Kidney capillary endothelial cell (primary cell): ENCODE data around the gene SOBP.
A peak's percentile ranks its signal among the peaks of the same experiment; 100 is the strongest.

Experiments used
- DNase-seq: peaks from one replicate; pipeline ENCODE4 v3.0.0-alpha.2; 2018; ENCODE audit warnings: low spot score

SOBP gene

DNA sequence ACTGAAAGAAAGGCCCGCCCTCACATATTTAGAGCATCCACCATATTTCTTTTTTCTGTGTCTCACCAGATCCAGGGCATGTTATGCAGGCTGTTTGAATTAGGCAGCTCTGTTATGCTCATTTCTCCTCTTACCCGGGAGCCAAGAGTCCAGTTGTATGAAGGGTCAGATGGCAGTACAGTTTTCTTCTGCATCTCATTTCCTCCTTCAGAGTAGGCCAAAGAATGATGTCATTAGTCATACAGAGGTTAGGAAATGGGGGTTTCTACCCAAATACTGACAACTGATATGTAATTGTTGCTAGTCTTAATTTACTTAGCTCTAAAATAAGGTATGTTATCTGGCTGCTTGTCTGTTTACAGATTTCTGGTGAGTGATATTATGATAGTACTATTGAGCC, 130.8 kb downstream of the SOBP start:
- DNase-seq = no peak

DNA sequence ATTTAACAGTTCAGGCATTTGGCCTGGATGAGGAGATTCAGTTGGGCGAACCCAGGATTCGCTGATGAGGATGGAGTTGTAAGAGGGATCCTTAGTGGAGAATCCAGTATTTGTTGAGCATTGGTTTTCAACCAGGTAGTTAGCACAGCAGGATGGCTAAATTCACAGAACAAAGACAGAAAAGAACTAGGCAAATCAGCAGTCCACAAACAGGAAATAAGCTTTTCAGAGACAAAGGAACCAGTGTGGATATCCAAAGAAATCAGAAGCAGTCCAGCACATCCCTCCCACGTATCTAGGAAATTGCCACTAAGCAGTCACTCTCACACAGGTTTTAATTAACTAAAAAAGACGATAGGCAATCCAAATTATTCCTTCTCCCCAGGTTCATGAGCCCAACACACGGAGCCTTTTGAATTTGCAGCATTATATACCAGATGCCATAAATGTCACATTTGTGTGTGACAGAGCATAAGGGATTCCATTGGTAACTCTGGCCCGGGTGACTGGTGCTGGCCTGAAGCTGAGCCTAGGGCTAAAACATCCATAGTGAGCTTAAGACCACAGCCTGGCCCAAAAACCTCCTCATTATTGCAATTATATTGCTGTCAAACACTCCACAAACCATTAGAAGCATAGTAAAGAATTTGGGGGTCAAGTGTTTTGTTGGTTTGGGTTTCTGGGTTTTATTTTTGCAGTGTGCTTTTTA, 131.5 kb downstream of the SOBP start:
- no peak for DNase-seq

DNA sequence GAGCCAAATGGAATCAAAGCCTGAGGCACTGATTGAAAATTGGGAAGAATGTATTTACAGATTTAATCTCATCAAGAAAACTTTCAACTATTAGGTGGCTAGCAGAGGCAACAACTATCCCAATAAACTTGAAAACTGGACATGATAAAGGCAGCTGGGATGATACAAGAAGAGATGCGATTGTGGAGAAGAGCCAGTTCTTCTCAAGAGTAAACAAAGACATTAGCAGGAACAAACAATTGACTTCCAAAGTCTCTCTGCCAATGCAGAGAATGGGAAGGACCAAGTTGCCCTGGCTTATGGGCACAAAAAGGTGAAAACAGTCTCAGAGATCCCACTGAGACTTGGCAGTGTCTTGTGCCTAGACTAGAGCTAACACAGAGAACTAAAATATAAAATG, 132.4 kb downstream of the SOBP start:
- DNase-seq = no peak

- no peak for DNase-seq
Measured at GRCh38 chr6:107624050-107624449, 134.1 kb downstream of the SOBP start.

DNA sequence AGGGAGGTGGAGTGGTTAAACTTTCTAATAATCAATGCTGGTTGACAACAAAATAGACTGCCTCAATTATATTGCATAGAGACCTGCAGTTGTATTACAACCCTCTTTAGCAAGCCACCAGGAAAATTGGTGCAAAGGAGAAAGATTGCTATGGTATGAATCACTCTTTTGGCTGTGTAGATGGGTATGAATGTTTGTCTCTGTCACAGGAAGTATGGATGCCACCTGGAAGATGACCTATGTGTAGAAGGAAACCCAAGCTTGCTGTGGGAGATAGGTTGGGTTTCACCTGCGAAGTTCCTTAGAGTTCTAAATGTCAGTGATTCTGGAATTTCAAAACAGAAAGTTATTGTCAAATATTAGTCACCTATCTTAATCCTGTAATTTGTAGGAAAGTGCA, 134.6 kb downstream of the SOBP start:
- DNase-seq = peak; percentile 48

DNA sequence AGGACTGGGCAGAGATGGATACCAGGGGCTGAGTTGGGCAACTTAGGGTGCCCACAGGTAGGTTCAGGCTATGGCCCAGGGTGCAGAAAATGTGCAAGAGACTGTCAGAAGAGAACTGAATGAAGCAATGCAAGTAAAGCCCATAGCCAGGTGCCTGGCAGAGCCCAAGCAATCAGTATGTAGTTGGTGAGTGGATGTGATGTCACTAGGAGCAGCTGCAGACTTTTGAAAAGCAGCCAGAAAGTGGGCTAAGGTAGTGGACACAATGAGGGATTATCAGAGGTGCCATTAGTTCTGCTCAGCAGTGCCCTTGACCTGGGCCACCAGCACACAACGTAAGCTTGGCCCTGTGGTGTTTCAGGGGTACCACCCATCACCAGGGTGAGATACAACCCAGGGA, 135.3 kb downstream of the SOBP start:
- DNase-seq = no peak

- no peak for DNase-seq
Measured at GRCh38 chr6:107626645-107627044, 136.7 kb downstream of the SOBP start.

DNA sequence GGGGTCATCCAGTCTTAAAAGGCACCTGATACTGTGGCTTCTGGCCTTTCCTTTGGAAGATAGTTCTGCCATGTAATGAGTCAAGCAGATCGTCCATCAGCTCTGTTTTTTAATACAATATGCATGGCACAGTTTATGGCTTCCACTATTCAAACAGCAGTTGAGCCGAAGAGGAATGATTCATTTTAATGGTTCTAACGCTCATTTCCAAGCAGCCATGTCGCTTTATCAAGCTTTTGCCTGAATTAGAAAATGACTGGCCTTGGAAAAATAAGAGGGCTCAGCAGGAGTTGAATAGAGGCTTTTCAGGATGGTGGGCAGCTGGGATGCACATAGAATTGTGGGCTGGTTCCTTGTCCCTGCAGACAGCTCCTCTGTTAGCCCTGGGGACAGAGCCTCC, 138.1 kb downstream of the SOBP start:
- DNase-seq = no peak

- no peak for DNase-seq
Measured at GRCh38 chr6:107628878-107629277, 139.0 kb downstream of the SOBP start.

DNA sequence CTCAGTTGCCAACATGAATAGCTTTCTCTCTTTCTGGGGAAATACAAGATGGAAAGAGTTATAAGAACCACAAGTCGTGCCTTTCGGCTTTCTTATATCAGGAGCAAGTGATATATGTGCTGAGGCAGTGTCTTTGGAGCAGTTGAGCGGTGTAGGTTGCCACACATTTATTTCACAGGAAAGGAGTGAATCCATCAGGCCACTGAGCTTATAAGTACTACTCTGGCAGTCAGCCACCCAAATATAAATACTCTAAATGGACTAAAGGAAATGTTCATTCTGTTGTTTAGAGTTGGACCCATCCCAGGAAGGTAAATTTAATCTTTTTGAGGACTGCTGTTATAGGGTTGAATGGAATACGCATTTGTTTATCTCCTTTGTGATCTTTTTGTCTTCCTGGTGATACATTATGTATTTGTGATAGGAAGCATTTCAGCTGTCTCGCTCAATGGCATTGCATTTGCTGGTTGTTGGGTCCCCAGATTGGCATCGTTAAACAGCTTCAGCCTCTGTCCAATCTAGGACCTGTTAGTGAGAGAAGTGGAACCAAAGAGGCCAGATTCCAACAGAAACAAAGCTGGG, 139.7 kb downstream of the SOBP start:
- DNase-seq = no peak

DNA sequence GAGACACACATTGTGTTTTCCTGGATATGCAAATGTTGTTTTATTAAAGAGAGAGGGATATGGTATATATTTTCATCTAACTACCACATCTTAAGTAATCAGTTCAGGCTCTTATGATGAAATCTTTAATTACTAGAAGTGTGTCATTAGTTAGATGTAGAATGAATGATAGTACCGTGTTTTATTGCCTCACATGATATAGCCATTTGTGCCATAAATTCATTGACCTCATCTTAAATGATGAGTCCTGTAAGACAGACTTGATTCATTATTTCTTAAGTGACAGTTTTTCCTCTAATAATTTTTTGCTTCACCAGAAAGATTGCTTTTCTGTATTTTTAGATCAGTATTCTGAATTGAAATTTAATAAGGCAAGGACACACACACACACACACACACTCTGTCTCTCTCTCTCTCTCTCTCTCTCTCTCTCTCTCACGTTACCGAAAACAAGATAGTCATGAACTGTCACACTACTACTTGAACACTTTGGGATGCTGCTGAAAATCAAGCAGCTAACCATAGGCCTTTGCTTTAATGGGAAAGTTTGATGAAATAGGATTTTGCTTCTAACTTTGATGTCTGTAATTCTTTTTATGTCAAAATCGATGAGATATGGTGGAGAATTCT, 140.5 kb downstream of the SOBP start:
- DNase-seq = no peak

GRCh38 chr6:107632381-107633136, 142.6 kb downstream of the SOBP start:
- no peak for DNase-seq

DNA sequence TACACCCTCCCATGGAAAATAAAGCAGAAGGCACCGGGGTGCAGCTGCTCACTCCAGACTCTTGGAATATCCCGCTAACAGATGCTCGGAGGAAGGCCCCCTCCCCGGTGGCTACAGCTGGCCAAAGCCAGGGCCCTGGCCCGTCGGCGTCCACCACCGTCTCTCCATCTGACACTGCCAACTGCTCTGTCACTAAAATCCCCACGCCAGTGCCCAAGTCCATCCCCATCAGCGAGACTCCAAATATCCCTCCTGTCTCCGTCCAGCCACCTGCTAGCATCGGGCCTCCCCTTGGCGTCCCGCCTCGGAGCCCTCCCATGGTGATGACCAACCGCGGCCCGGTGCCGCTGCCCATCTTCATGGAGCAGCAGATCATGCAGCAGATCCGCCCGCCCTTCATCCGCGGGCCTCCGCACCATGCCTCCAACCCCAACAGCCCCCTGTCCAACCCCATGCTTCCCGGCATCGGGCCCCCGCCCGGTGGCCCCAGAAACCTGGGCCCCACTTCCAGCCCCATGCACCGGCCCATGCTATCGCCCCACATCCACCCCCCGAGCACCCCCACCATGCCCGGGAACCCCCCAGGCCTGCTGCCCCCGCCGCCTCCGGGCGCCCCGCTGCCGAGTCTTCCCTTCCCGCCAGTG, 143.9 kb downstream of the SOBP start:
- no peak for DNase-seq

- DNase-seq = no peak
Measured at GRCh38 chr6:107634324-107635056, 144.6 kb downstream of the SOBP start.

GRCh38 chr6:107635057-107635515, 145.2 kb downstream of the SOBP start:
- no peak for DNase-seq

DNA sequence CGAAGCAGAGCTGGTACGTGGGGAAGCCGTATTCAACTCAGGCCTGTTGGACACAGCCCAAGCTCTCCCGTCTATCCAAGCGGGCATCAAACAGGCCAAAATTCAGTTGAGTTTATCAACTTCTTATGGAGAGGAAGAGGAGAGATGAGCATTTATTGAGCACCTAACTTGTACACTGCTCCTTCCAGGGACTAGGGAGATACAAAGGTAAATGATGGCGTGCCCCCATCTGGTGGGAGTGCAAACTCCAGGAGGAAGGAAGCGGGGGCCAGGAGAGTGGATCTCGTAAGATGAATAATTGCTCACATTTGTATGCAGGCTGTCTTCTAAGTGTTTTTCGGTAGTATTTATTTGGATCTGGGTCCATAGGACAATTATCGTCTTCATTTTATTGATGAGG, 146.6 kb downstream of the SOBP start:
- no peak for DNase-seq

- no peak for DNase-seq
Measured at GRCh38 chr6:107637316-107638315, 147.7 kb downstream of the SOBP start.

DNA sequence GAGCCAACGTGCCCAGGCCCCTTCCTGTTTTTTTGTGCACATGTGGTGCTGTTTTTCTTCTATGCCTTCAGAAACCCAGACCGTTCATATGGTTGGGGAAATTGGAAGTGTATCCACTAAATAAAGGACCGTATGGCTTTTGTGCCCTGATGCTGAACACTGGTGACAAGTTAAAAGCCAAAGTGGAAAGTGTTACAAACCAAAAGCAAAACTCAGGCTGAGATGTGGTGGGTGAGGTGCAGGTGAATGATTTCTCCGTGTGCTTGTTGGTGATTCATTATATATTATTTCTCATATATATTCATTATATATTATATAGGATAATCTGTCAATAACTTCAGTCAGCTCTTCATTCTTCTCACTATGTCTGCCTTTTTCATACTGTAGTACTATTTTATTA, 148.6 kb downstream of the SOBP start:
- DNase-seq = no peak

DNA sequence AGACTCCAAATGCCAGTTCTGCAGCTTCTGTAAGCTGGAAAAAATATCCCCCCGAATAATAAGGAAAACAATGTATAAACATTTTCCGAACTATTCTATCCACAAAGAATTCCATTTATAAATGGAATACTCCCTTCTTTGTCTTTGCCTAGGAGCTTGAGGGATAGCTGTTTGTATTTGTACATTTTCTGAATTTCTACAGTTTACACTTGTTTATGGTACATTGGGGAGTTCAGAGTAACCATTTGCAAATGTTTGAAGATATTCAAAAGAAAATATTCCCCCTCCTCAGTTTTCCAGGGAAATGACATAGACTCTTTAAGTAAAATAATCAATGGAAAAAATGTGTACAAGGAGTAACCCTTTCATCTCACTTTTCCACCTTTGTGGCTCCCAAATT, 149.6 kb downstream of the SOBP start:
- DNase-seq = no peak

- DNase-seq = no peak
Measured at GRCh38 chr6:107641071-107641470, 151.2 kb downstream of the SOBP start.
